Activated naive CD4-positive, alpha-beta T cell treated with Interleukin-2 at 50 U/mL for 16 hours (primary cell): ENCODE measurements around the gene MYRF.
A peak's percentile ranks its signal among the peaks of the same experiment; 100 is the strongest.

Experiments used
- DNase-seq: peaks from one replicate; pipeline ENCODE4 v3.0.0-alpha.2; 2020

MYRF gene

GRCh38 chr11:61778920-61779650, 26.6 kb downstream of the MYRF start:
- no peak for DNase-seq

- DNase-seq = no peak
Observed at GRCh38 chr11:61779666-61780525, 27.5 kb downstream of the MYRF start.

DNA sequence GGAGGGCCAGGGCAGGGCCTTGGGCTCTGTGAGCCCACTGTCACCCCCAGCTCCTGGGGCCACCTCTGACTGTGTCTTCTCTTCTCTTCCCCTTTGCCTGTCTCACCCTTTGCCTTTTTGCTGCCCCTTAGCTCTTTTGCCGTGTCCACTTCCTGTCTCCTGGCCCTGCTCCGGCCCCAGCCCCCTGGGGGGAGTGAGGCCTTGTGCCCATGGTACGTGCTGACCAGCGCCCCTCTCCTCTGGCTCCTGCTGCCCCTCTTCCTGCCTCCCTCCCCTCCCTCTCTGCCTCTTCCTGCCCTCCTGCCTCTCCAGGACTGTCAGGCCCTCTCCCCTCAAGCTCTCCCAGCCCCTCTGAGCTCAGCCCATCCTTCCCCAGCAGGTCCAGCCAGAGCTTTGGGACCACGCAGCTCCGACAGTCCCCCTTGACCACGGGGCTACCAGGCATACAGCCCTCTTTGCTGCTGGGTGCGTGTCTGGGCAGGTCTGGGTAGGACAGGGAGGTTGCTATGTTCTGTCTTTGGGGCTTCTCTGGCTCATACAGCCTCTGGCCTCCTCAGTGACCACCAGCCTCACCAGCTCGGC, 28.2 kb downstream of the MYRF start:
- no peak for DNase-seq

DNA sequence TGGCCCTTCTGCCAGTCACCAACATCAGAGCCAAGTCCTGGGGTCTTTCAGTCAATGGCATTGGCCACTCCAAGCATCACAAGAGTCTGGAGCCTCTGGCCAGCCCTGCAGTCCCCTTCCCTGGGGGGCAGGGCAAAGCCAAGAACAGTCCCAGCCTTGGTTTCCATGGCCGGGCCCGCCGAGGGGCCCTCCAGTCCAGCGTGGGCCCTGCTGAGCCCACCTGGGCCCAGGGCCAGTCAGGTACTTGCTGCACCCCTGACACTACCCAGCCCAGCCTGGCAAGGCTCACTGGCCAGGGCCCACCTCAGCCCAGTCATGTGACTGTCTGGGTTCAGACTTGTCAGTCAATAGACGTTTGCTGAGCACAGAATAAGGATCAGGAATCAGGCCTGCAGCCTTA, 29.1 kb downstream of the MYRF start:
- no peak for DNase-seq

DNA sequence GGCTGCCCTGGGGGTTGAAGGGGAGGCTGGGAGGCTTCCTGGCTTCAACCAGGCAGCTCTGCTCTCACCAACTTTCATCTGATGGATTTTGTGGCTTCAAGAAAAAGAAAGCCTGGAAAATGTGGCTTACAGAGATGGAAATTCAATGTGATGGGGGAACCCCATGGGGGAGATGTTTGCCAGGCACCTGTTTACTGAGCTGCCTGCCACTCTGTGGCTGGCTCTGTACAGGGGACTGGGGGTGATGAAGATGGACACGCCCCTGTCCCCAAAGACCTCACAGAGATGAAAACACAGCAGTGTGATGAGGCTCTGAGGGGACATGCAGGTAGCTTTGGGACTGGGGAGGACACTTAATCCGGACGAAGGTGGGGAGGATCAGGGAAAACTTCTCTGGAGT, 29.9 kb downstream of the MYRF start:
- DNase-seq = no peak

GRCh38 chr11:61782841-61783240, 30.4 kb downstream of the MYRF start:
- no peak for DNase-seq

DNA sequence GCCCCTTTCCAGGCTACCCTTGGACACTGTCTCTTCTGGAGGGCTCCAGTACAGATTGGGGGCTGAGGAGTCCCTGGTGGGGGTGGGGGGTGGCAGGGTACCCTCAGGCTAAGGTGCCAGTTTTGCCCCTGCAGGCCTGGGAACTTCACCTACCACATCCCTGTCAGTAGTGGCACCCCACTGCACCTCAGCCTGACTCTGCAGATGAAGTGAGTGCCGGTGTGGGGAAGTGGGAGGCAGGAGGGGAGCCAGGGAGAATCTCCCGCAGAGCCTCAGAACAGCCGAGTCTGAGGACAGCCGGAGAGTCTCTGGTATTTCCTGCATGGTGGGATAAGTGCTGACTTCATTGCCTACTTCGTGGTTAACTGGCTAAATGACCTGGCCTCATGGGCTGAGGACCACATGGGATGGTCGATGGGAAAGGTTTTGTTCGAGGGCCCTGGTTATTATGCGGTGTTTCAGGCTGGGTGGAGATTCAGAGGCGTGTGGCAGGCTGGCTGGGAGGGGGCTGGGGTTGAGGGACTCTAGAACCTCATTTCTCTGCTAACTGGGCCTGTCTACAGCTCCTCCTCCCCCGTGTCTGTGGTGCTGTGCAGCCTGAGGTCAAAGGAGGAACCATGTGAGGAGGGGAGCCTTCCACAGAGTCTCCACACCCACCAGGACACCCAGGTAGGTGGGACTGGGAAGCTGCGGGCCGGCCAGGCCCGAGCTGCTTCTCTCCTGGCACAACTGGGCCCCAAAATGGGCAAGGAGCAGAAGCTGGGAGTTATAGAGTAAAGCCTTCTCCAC, 31.5 kb downstream of the MYRF start:
- no peak for DNase-seq

DNA sequence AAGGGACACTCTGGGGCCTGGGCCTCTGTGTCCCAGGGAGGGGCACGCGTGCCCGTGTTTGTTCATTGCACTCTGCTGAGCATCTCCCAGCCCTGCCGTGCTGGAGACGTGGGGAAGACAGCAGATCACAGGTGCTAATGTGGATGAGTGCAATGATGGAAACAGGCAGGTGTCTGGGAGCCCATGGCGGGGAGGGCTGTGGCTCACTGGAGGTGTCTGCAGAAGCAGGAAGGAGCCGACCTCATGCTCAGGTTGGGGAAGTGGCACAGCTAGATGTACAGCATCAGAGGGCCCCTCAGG, 32.0 kb downstream of the MYRF start:
- DNase-seq = no peak

- no peak for DNase-seq
Observed at GRCh38 chr11:61785837-61786402, 33.5 kb downstream of the MYRF start.

- DNase-seq = no peak
Observed at GRCh38 chr11:61787928-61788491, 35.6 kb downstream of the MYRF start.

DNA sequence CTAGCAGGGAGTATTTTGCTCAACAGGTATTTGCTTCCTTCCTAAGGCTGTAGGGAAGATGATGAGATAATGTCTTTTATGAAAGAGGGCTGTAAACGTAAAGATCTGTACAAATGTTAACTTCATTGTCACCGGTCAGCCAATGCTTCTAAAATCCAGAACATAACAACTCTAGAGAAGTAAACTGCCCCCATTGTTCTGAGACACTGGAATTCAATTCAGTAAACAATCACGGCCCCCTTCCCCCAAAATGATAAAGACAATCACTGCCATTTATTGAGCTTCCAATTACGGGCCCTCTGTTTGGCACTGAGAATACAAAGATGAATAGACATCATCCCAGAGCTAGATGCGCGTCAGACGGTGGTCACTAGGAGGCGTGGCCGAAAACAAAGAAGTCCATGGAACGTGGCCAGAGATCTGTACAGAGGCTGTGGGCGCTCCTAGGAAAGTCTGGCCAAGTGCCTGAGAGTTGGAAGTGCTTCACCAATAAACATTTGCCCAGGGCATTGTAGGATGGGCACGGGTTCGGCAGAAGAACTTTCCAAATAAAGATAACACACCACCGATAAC, 39.4 kb downstream of the MYRF start:
- DNase-seq = peak; percentile 51

- peak; percentile 88 for DNase-seq
Observed at GRCh38 chr11:61792310-61793082, 40.1 kb downstream of the MYRF start, which contains the start of the genes FEN1 and TMEM258. TSS of gene FEN1 (plus strand) at chr11:61792911. CDS start at chr11:61795362, 2,451 bp downstream. TSS of gene TMEM258 (minus strand) at chr11:61792599. CDS start at chr11:61792558, 41 bp downstream.

- no peak for DNase-seq
Observed at GRCh38 chr11:61793083-61793828, 40.8 kb downstream of the MYRF start.

- DNase-seq = no peak
Observed at GRCh38 chr11:61793829-61794204, 41.4 kb downstream of the MYRF start.

GRCh38 chr11:61794579-61794978, 42.1 kb downstream of the MYRF start:
- no peak for DNase-seq

DNA sequence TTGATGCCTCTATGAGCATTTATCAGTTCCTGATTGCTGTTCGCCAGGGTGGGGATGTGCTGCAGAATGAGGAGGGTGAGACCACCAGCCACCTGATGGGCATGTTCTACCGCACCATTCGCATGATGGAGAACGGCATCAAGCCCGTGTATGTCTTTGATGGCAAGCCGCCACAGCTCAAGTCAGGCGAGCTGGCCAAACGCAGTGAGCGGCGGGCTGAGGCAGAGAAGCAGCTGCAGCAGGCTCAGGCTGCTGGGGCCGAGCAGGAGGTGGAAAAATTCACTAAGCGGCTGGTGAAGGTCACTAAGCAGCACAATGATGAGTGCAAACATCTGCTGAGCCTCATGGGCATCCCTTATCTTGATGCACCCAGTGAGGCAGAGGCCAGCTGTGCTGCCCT, 43.0 kb downstream of the MYRF start:
- no peak for DNase-seq

- DNase-seq = no peak
Observed at GRCh38 chr11:61795876-61796526, 43.6 kb downstream of the MYRF start.

- peak; percentile 74 for DNase-seq
Observed at GRCh38 chr11:61797263-61797944, 45.0 kb downstream of the MYRF start.

GRCh38 chr11:61799665-61800284, 47.3 kb downstream of the MYRF start:
- no peak for DNase-seq
